Left ventricle myocardium inferior (tissue), 1 donor: ENCODE measurements around the gene PLSCR2. TPM values are rescaled to one million over a fixed set of nuclear protein-coding genes. Genes with fewer than 3 reads are reported as not detected.
A peak's percentile ranks its signal among the peaks of the same experiment; 100 is the strongest.

ENCODE experiments used
- DNase-seq: peaks from one replicate; pipeline ENCODE4 v3.0.0-alpha.2; 2020
- H3K27ac ChIP-seq: fragments of 200-600 bp; replicated peaks from 2 replicates; pipeline ENCODE4 v1.8.0; 2021
- H3K27me3 ChIP-seq: fragments of 200-600 bp; 2 replicates; pipeline ENCODE4 v1.8.0; 2021; ENCODE audit warnings: low read depth
- H3K36me3 ChIP-seq: fragments of 200-600 bp; 2 replicates; pipeline ENCODE4 v1.8.0; 2021
- H3K4me1 ChIP-seq: fragments of 200-600 bp; 2 replicates; pipeline ENCODE4 v1.8.0; 2021
- H3K4me3 ChIP-seq: fragments of 200-600 bp; 2 replicates; pipeline ENCODE4 v1.8.0; 2021; ENCODE audit warnings: mild to moderate bottlenecking, moderate library complexity
- H3K9me3 ChIP-seq: fragments of 200-600 bp; replicated peaks from 2 replicates; pipeline ENCODE4 v1.8.0; 2021
- intact Hi-C: fragments of 100-400 bp; cut with micrococcal nuclease; formaldehyde crosslinking; loops from one replicate; pipeline ENCODE4 v1.11.0; 2022
- total RNA-seq: library from RNA; stranded (reverse); fragmentation: NEBNext Ultra II Directional; extraction: Animal tissue kit (Norgen Biotek cat#: 25700); gene quantifications from one replicate; pipeline ENCODE4 v1.2.1, GENCODE V29; 2021
- TF ChIP-seq, protein P1 (sequence below): fragments of 200-600 bp; IDR thresholded peaks from 2 replicates; pipeline ENCODE4 v1.8.0; 2021; ENCODE audit warnings: antibody characterized with exemption, mild to moderate bottlenecking, borderline replicate concordance
- donor health status: DM: no; HTN: yes; CAD: no; lungs with severe emphysema.

Gene PLSCR2
- total RNA-seq, 1 donor from 2014 or later = not detected

- no peak for DNase-seq
- intact Hi-C loops = no loop called here
- H3K27ac ChIP-seq = no peak overlapping the region
- H3K36me3 ChIP-seq = no peaks in the 10 kb centered on the region
- H3K4me3 ChIP-seq = no peak overlapping the region
- TF ChIP-seq, protein P1, sequence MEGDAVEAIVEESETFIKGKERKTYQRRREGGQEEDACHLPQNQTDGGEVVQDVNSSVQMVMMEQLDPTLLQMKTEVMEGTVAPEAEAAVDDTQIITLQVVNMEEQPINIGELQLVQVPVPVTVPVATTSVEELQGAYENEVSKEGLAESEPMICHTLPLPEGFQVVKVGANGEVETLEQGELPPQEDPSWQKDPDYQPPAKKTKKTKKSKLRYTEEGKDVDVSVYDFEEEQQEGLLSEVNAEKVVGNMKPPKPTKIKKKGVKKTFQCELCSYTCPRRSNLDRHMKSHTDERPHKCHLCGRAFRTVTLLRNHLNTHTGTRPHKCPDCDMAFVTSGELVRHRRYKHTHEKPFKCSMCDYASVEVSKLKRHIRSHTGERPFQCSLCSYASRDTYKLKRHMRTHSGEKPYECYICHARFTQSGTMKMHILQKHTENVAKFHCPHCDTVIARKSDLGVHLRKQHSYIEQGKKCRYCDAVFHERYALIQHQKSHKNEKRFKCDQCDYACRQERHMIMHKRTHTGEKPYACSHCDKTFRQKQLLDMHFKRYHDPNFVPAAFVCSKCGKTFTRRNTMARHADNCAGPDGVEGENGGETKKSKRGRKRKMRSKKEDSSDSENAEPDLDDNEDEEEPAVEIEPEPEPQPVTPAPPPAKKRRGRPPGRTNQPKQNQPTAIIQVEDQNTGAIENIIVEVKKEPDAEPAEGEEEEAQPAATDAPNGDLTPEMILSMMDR = no peak
- peaks cover 17% of the 10 kb centered on the region for H3K27me3 ChIP-seq
- no peaks in the 10 kb centered on the region for H3K9me3 ChIP-seq
- H3K4me1 ChIP-seq = peaks cover 14% of the 10 kb centered on the region
Measured at GRCh38 chr3:146473726-146474125, 4.4 kb upstream of the PLSCR2 start.

- intact Hi-C loops = no loop called here
- peaks cover 17% of the 10 kb centered on the region for H3K27me3 ChIP-seq
- H3K4me1 ChIP-seq = peaks cover 14% of the 10 kb centered on the region
- DNase-seq = no peak
- H3K36me3 ChIP-seq = no peaks in the 10 kb centered on the region
- H3K27ac ChIP-seq = no peak overlapping the region
- H3K4me3 ChIP-seq = no peak overlapping the region
- H3K9me3 ChIP-seq = no peaks in the 10 kb centered on the region
- TF ChIP-seq, protein P1 = no peak
Measured at GRCh38 chr3:146472611-146473010, 3.2 kb upstream of the PLSCR2 start.

- intact Hi-C loops = no loop called here
- Histone ChIP-seq H3K9me3 (no peaks in the 10 kb centered on the region), H3K27ac (no peak overlapping the region), H3K4me3 (no peak overlapping the region), H3K27me3 (peaks cover 6% of the 10 kb centered on the region), H3K4me1 (peaks cover 14% of the 10 kb centered on the region), H3K36me3 (no peaks in the 10 kb centered on the region)
- DNase-seq = no peak
- TF ChIP-seq, protein P1 = no peak
Measured at GRCh38 chr3:146471012-146471411, 1.7 kb upstream of the PLSCR2 start.

DNA sequence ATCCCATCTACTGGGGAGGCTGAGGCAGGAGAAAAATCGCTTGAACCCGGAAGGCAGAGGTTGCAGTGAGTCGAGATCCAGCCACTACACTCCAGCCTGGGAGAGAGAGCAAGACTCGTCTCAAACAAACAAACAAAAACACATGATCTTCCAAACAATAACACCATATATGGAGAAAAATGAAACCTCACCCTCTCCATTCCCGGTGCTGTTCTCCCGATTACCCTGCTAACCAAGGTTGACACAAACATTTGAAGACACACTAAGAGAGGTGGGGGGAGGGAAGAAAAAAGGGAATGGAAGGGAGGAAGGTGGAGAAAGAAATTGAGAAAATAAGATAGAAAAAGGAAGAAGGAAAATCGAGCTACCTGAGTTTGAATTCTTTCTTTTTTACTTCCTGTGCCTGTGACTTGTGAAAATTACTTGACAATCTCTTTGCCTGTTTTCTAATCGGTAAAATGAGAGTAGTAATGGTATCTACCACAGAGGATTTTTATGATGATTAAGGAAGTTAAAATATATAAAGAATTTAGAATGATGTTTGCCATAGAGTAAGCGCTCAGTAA lies 1.1 kb upstream of the PLSCR2 start:
- TF ChIP-seq, protein P1 = no peak
- no peaks in the 10 kb centered on the region for H3K36me3 ChIP-seq
- no peak for DNase-seq
- no peak overlapping the region for H3K4me3 ChIP-seq
- peaks cover 14% of the 10 kb centered on the region for H3K4me1 ChIP-seq
- no peak overlapping the region for H3K27ac ChIP-seq
- intact Hi-C loops = no loop called here
- no peaks in the 10 kb centered on the region for H3K9me3 ChIP-seq
- peaks cover 4% of the 10 kb centered on the region for H3K27me3 ChIP-seq

GRCh38 chr3:146468671-146469149 lies 651 bp downstream of the PLSCR2 start:
- TF ChIP-seq, protein P1 = no peak
- H3K36me3 ChIP-seq = no peaks in the 10 kb centered on the region
- peak overlapping the region; percentile 52 for H3K27ac ChIP-seq
- peaks cover 14% of the 10 kb centered on the region for H3K4me1 ChIP-seq
- H3K27me3 ChIP-seq = peaks cover 4% of the 10 kb centered on the region
- no peak for DNase-seq
- intact Hi-C loops = no loop called here
- peak overlapping the region; percentile 70 for H3K4me3 ChIP-seq
- no peaks in the 10 kb centered on the region for H3K9me3 ChIP-seq
